K562 (cell line): ENCODE data around the gene RPL11. TPM values are rescaled to one million over a fixed set of nuclear protein-coding genes. Genes with fewer than 3 reads are reported as not detected.

Experiments used
- ARID4B ChIP-seq: sonication (generic); formaldehyde crosslinking; IDR thresholded peaks from 2 replicates; pipeline ENCODE4 v1.8.0; 2022; ENCODE audit warnings: mild to moderate bottlenecking, missing genetic modification reagents
- PBX2 ChIP-seq, 2 experiments: IDR thresholded peaks in 1 of 2; conservative IDR thresholded peaks in 1 of 2; 2 replicates each; pipeline ENCODE4 v1.6.1; 2016; ENCODE audit warnings: low read depth in 2 of 2, mild to moderate bottlenecking in 1 of 2, missing compliant biosample characterization in 1 of 2, missing genetic modification characterization in 1 of 2, moderate library complexity in 1 of 2
- polyA plus RNA-seq, 8 experiments: library from polyadenylated mRNA; depleted of rRNA in 4 of 8; stranded (reverse) in 5 of 8; unstranded in 3 of 8; fragments of >200 nt; fragmentation: Nextera tagmentation in 2 of 8; fragmentation: Illumina TruSeq in 1 of 8; extraction: Ambion mirVana in 2 of 8; extraction: Trizol in 1 of 8; gene quantifications; 2 replicates each; pipeline versions ENCODE4 v1.2.1 to v1.2.3, GENCODE V29; 2011 to 2014; ENCODE audit warnings: inconsistent platforms in 1 of 8, missing spikeins in 1 of 8
- total RNA-seq, 7 experiments: library from RNA; depleted of rRNA in 6 of 7; stranded (reverse); fragments of >200 nt in 6 of 7; fragmentation: Illumina TruSeq in 2 of 7; extraction: Trizol in 2 of 7; gene quantifications; 2 replicates each; pipeline versions ENCODE4 v1.2.1 to v1.2.3, GENCODE V29; 2011 to 2021; ENCODE audit warnings: low replicate concordance in 1 of 7

The RPL11 gene
- total and polyA plus RNA-seq, 9 of the 15 experiments (the other 6 are each of a cell fraction or from before 2014, with no cell fraction given): 1,781 to 4,526 (median 3,111) TPM

- no peak for TF ChIP-seq PBX2 (CRISPR knock-in tag; IDR thresholded peaks at IDR 0.05; ENCODE audit: low read depth)
- TF ChIP-seq PBX2 (tag; conservative IDR thresholded peaks at IDR 0.05; ENCODE audit: low read depth): no peak
- TF ChIP-seq ARID4B (CRISPR knock-in tag): 0 out of 2 replicates have a peak, but pooled peaks have one; percentile 36
Observed at GRCh38 chr1:23664837-23665795, 26.5 kb upstream of the RPL11 start (continued).
